Tibial artery (tissue), 4 donors: ENCODE measurements around the gene LIPC.

Experiments used
- DNase-seq, 2 donors: peaks; one replicate each; pipeline ENCODE4 v3.0.0-alpha.2; 2019
- H3K27ac ChIP-seq, 2 donors: fragments of 200-600 bp; sonication (generic) in 1 of 2; 1 replicate in 1 of 2; 2 replicates in 1 of 2; pipeline ENCODE4 v1.5.1; 2018 to 2019; ENCODE audit warnings: mild to moderate bottlenecking in 1 of 2
- H3K27me3 ChIP-seq, 2 donors: fragments of 200-600 bp; sonication (generic) in 1 of 2; one replicate each; pipeline versions ENCODE4 v1.5.1 to v1.6.0; 2016 to 2019
- H3K36me3 ChIP-seq, 3 donors: fragments of 200-600 bp; sonication (generic) in 2 of 3; one replicate each; pipeline ENCODE4 v1.5.1; 2016 to 2019; ENCODE audit warnings: mild to moderate bottlenecking in 2 of 3
- H3K4me1 ChIP-seq, 4 donors: fragments of 200-600 bp; sonication (generic) in 2 of 4; 1 replicate in 3 of 4; 2 replicates in 1 of 4; pipeline ENCODE4 v1.5.1; 2016 to 2019
- H3K4me3 ChIP-seq, 2 donors: fragments of 200-600 bp; sonication (generic) in 1 of 2; 1 replicate in 1 of 2; 2 replicates in 1 of 2; pipeline ENCODE4 v1.5.1; 2018 to 2019; ENCODE audit warnings: mild to moderate bottlenecking in 2 of 2
- H3K9me3 ChIP-seq, 3 donors: fragments of 200-600 bp; sonication (generic) in 1 of 3; one replicate each; pipeline ENCODE4 v1.5.1; 2016 to 2019
- CTCF ChIP-seq, 2 experiments: fragments of 200-600 bp in 1 of 2; fragments of 450-650 bp in 1 of 2; IDR thresholded peaks; one replicate each; pipeline ENCODE4 v1.5.1; 2017 to 2019; ENCODE audit warnings: antibody characterized with exemption in 2 of 2, mild to moderate bottlenecking in 1 of 2, moderate library complexity in 1 of 2
- intact Hi-C: fragments of 100-400 bp; cut with DNase I; formaldehyde crosslinking; loops from one replicate; pipeline ENCODE4 v1.15.0; 2023; ENCODE audit warnings: low total_unique reads

Gene LIPC

DNA sequence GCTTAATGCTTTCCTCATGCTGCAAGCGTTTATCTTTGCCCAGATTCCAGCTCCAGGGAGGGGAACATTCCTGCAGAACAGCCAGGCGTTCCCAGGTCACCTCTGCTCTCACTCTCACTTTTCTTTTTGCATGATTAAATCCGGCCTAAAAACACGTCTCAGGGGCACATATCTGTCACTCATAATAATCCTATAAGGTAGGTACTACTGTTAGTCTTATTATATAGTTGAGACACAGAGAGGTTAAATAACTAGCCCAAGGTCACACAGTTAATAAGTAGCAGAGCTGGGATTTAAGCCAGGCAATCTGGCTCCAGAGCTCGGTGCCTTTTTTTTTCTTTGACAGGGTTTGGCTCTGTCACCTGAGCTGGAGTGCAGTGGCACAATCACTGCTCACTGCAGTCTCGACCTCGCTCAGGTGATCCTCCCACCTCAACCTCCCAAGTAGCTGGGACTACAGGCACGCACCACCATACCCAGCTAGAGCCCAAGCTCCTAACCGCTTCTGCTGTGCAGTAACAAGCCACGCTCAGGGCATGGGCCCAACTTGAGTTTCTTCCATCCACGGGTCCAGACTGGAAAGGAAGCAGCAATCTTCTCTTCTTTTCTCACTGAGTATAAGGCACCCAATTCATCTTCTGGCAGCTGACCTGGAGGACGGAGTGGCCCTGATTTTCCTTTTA lies 96.5 kb downstream of the LIPC start:
- peak in 1 of 2 donors; percentile 55 for DNase-seq
- intact Hi-C loops = no loop called here
- Histone ChIP-seq H3K27ac (no peak overlapping the region), H3K9me3 (no peaks in the 10 kb centered on the region), H3K36me3 (no peaks in the 10 kb centered on the region), H3K4me1 (peaks cover 0 to 25% (median 11%) of the 10 kb centered on the region in 4 donors), H3K4me3 (no peak overlapping the region), H3K27me3 (no peaks in the 10 kb centered on the region)
- TF ChIP-seq CTCF (IDR thresholded peaks at IDR 0.05) = no peak

DNA sequence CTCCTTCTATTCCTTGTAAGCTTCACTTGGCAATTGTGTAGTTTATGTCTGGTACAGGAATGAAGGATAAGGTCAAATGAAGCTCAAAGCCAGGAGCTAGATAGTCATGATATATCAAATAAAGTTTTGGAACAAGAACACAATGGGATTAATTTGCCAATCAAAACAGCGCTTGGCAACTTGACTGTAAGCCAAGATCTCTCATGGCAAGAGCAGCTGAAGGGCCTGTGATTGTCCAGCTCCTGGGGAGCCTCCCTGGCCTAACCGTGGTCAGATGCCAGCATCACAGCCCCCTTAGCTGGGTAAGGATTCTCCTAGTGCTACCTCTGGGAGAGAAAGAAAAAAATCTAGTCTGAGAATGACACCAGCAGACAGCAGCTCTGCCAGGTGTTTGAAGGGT lies 97.2 kb downstream of the LIPC start:
- Histone ChIP-seq H3K9me3 (no peaks in the 10 kb centered on the region), H3K27me3 (no peaks in the 10 kb centered on the region), H3K4me1 (peaks cover 0 to 19% (median 7%) of the 10 kb centered on the region in 4 donors), H3K4me3 (no peak overlapping the region), H3K27ac (no peak overlapping the region), H3K36me3 (no peaks in the 10 kb centered on the region)
- peak in 1 of 2 donors; percentile 20 for DNase-seq
- TF ChIP-seq CTCF (IDR thresholded peaks at IDR 0.05) = no peak
- intact Hi-C loops = no loop called here

DNA sequence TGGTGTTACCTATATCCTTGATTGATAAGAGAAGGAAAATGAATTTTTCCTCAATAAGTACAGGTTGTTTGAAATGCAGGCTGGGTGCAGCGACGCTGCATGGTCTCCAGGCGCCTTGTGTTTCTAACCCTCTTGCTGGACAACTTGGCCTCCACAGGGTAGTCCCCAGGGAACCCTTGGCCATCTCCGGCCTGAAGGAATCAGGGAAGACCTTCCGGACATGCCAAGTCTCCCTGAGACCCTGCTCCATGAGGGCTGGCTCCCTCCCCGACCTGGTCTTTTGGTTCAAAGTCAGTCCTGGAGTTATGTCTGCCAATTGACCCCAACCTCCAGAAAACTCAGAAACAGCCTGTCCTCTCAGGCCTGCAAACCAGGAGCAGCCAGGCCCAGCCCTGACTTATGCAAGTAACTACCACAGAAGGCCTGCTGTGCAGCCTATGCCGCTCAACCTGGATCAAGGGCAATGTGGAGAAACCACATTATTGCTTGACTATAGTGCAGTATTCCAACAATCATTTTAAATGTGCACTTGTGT lies 98.3 kb downstream of the LIPC start:
- H3K27ac ChIP-seq = no peak overlapping the region
- H3K9me3 ChIP-seq = no peaks in the 10 kb centered on the region
- H3K4me1 ChIP-seq = peaks cover 0 to 19% (median 7%) of the 10 kb centered on the region in 4 donors
- DNase-seq = peak in 1 of 2 donors; percentile 53
- intact Hi-C loops = no loop called here
- H3K4me3 ChIP-seq = no peak overlapping the region
- no peak for TF ChIP-seq CTCF (IDR thresholded peaks at IDR 0.05)
- no peaks in the 10 kb centered on the region for H3K27me3 ChIP-seq
- H3K36me3 ChIP-seq = no peaks in the 10 kb centered on the region

- H3K27me3 ChIP-seq = no peaks in the 10 kb centered on the region
- no peak overlapping the region for H3K4me3 ChIP-seq
- no peak for TF ChIP-seq CTCF (IDR thresholded peaks at IDR 0.05)
- H3K9me3 ChIP-seq = no peaks in the 10 kb centered on the region
- intact Hi-C loops = no loop called here
- H3K27ac ChIP-seq = no peak overlapping the region
- H3K36me3 ChIP-seq = no peaks in the 10 kb centered on the region
- H3K4me1 ChIP-seq = peaks cover 0 to 19% (median 7%) of the 10 kb centered on the region in 4 donors
- DNase-seq = no peak
Measured at GRCh38 chr15:58532126-58532525, 100.3 kb downstream of the LIPC start.

GRCh38 chr15:58534556-58534955 lies 102.8 kb downstream of the LIPC start:
- Histone ChIP-seq H3K27me3 (no peaks in the 10 kb centered on the region), H3K4me3 (no peak overlapping the region), H3K9me3 (no peaks in the 10 kb centered on the region), H3K36me3 (no peaks in the 10 kb centered on the region), H3K27ac (no peak overlapping the region), H3K4me1 (no peaks in the 10 kb centered on the region)
- intact Hi-C loops = no loop called here
- DNase-seq = no peak
- TF ChIP-seq CTCF (IDR thresholded peaks at IDR 0.05) = no peak
